ENCODE results near the gene FNDC3A.
A peak's percentile ranks its signal among the peaks of the same experiment; 100 is the strongest.

FNDC3A gene

GRCh38 chr13:49213997-49214916 is 238.5 kb downstream of the FNDC3A start:
- Histone ChIP-seq H2AFZ (ENCODE audit: low read length) (peak overlapping the region; percentile 88), H2BK12ac (ENCODE audit: low read length) (no peak overlapping the region), H3K18ac (ENCODE audit: low read length) (no peak overlapping the region), H3K23ac (ENCODE audit: low read depth, low read length, poor library complexity) (no peak overlapping the region), H4K8ac (ENCODE audit: low read depth, low read length) (no peak overlapping the region), H3K27me3 (ENCODE audit: control insufficient read depth in 3 of 3, insufficient read depth in 3 of 3, low read depth in 1 of 3, low read length in 3 of 3) (peaks cover 5 to 30% (median 25%) of the 10 kb centered on the region in 3 experiments), H2BK120ac (ENCODE audit: low read depth, low read length) (no peak overlapping the region), H3K27ac (replicated peaks; ENCODE audit: low read length) (no peak overlapping the region), H3K4me2 (ENCODE audit: insufficient read depth, low read length, poor library complexity, severe bottlenecking) (no peak overlapping the region), H3K4me1 (ENCODE audit: control insufficient read depth in 2 of 2, insufficient read depth in 1 of 2, low read depth in 1 of 2, low read length in 2 of 2) (peaks cover 3 to 10% of the 10 kb centered on the region in 2 donors), H3K4me3 (ENCODE audit: low read length in 2 of 2) (no peak overlapping the region), H3K36me3 (replicated peaks in 1 of 2; ENCODE audit: control insufficient read depth in 2 of 2, insufficient read depth in 2 of 2, low read length in 2 of 2) (peaks cover 0 to 15% of the 10 kb centered on the region in 2 donors), H4K91ac (ENCODE audit: low read depth, low read length, poor library complexity) (no peak overlapping the region), H2AK5ac (ENCODE audit: low read depth, low read length) (no peak overlapping the region), H2BK5ac (ENCODE audit: low read length) (no peak overlapping the region), H3K14ac (ENCODE audit: low read length) (no peak overlapping the region), H3K9ac (ENCODE audit: low read depth, low read length, poor library complexity) (no peak overlapping the region), H3K4ac (ENCODE audit: low read length) (no peak overlapping the region), H3K9me3 (replicated peaks in 1 of 2; ENCODE audit: control insufficient read depth in 2 of 2, insufficient read depth in 1 of 2, low read depth in 1 of 2, low read length in 2 of 2) (peaks cover 0 to 5% of the 10 kb centered on the region in 2 donors), H3K79me1 (ENCODE audit: low read depth, low read length) (no peaks in the 10 kb centered on the region), H2BK15ac (ENCODE audit: low read length) (no peak overlapping the region)
- WGBS, 2 donors (ENCODE audit: extremely low coverage in 2 of 2, insufficient read length in 2 of 2, insufficient replicate concordance in 1 of 2) = no CpG with 5 or more reads among the region's 6 CpGs
- no peak for DNase-seq (ENCODE audit: low spot score)

GRCh38 chr13:49214917-49215376 is 239.2 kb downstream of the FNDC3A start:
- Histone ChIP-seq H2BK12ac (ENCODE audit: low read length) (no peak overlapping the region), H3K27ac (replicated peaks; ENCODE audit: low read length) (no peak overlapping the region), H3K27me3 (ENCODE audit: control insufficient read depth in 3 of 3, insufficient read depth in 3 of 3, low read depth in 1 of 3, low read length in 3 of 3) (peaks cover 9 to 37% (median 32%) of the 10 kb centered on the region in 3 experiments), H2AFZ (ENCODE audit: low read length) (peak overlapping the region; percentile 88), H2BK5ac (ENCODE audit: low read length) (no peak overlapping the region), H2AK5ac (ENCODE audit: low read depth, low read length) (no peak overlapping the region), H3K18ac (ENCODE audit: low read length) (no peak overlapping the region), H3K79me1 (ENCODE audit: low read depth, low read length) (no peaks in the 10 kb centered on the region), H3K9ac (ENCODE audit: low read depth, low read length, poor library complexity) (no peak overlapping the region), H4K8ac (ENCODE audit: low read depth, low read length) (no peak overlapping the region), H4K91ac (ENCODE audit: low read depth, low read length, poor library complexity) (no peak overlapping the region), H3K4me2 (ENCODE audit: insufficient read depth, low read length, poor library complexity, severe bottlenecking) (no peak overlapping the region), H2BK15ac (ENCODE audit: low read length) (no peak overlapping the region), H3K23ac (ENCODE audit: low read depth, low read length, poor library complexity) (no peak overlapping the region), H2BK120ac (ENCODE audit: low read depth, low read length) (no peak overlapping the region), H3K36me3 (replicated peaks in 1 of 2; ENCODE audit: control insufficient read depth in 2 of 2, insufficient read depth in 2 of 2, low read length in 2 of 2) (peaks cover 0 to 8% of the 10 kb centered on the region in 2 donors), H3K4me3 (ENCODE audit: low read length in 2 of 2) (no peak overlapping the region), H3K4me1 (ENCODE audit: control insufficient read depth in 2 of 2, insufficient read depth in 1 of 2, low read depth in 1 of 2, low read length in 2 of 2) (peaks cover 3 to 10% of the 10 kb centered on the region in 2 donors), H3K9me3 (replicated peaks in 1 of 2; ENCODE audit: control insufficient read depth in 2 of 2, insufficient read depth in 1 of 2, low read depth in 1 of 2, low read length in 2 of 2) (peaks cover 0 to 7% of the 10 kb centered on the region in 2 donors), H3K4ac (ENCODE audit: low read length) (no peak overlapping the region), H3K14ac (ENCODE audit: low read length) (no peak overlapping the region)
- DNase-seq (ENCODE audit: low spot score) = no peak
- WGBS, 2 donors (ENCODE audit: extremely low coverage in 2 of 2, insufficient read length in 2 of 2, insufficient replicate concordance in 1 of 2) = no CpG with 5 or more reads among the region's 6 CpGs

GRCh38 chr13:49216334-49216733 is 240.6 kb downstream of the FNDC3A start:
- Histone ChIP-seq H2BK5ac (ENCODE audit: low read length) (no peak overlapping the region), H3K27ac (replicated peaks; ENCODE audit: low read length) (no peak overlapping the region), H3K4me2 (ENCODE audit: insufficient read depth, low read length, poor library complexity, severe bottlenecking) (no peak overlapping the region), H3K79me1 (ENCODE audit: low read depth, low read length) (no peaks in the 10 kb centered on the region), H3K4me1 (ENCODE audit: control insufficient read depth in 2 of 2, insufficient read depth in 1 of 2, low read depth in 1 of 2, low read length in 2 of 2) (peaks cover 6 to 10% of the 10 kb centered on the region in 2 donors), H2AFZ (ENCODE audit: low read length) (no peak overlapping the region), H3K18ac (ENCODE audit: low read length) (no peak overlapping the region), H3K9ac (ENCODE audit: low read depth, low read length, poor library complexity) (no peak overlapping the region), H3K4ac (ENCODE audit: low read length) (no peak overlapping the region), H3K23ac (ENCODE audit: low read depth, low read length, poor library complexity) (no peak overlapping the region), H3K14ac (ENCODE audit: low read length) (no peak overlapping the region), H4K91ac (ENCODE audit: low read depth, low read length, poor library complexity) (no peak overlapping the region), H3K9me3 (replicated peaks in 1 of 2; ENCODE audit: control insufficient read depth in 2 of 2, insufficient read depth in 1 of 2, low read depth in 1 of 2, low read length in 2 of 2) (peaks cover 2 to 10% of the 10 kb centered on the region in 2 donors), H2AK5ac (ENCODE audit: low read depth, low read length) (no peak overlapping the region), H3K27me3 (ENCODE audit: control insufficient read depth in 3 of 3, insufficient read depth in 3 of 3, low read depth in 1 of 3, low read length in 3 of 3) (peaks cover 20 to 51% (median 46%) of the 10 kb centered on the region in 3 experiments), H2BK12ac (ENCODE audit: low read length) (no peak overlapping the region), H2BK120ac (ENCODE audit: low read depth, low read length) (no peak overlapping the region), H3K4me3 (ENCODE audit: low read length in 2 of 2) (no peak overlapping the region), H3K36me3 (replicated peaks in 1 of 2; ENCODE audit: control insufficient read depth in 2 of 2, insufficient read depth in 2 of 2, low read length in 2 of 2) (no peaks in the 10 kb centered on the region), H2BK15ac (ENCODE audit: low read length) (no peak overlapping the region), H4K8ac (ENCODE audit: low read depth, low read length) (no peak overlapping the region)
- WGBS, 2 donors (ENCODE audit: extremely low coverage in 2 of 2, insufficient read length in 2 of 2, insufficient replicate concordance in 1 of 2) = no CpG with 5 or more reads among the region's 6 CpGs
- no peak for DNase-seq (ENCODE audit: low spot score)

- Histone ChIP-seq H3K4me2 (ENCODE audit: insufficient read depth, low read length, poor library complexity, severe bottlenecking) (peak overlapping the region; percentile 42), H3K27ac (replicated peaks; ENCODE audit: low read length) (no peak overlapping the region), H3K23ac (ENCODE audit: low read depth, low read length, poor library complexity) (no peak overlapping the region), H3K4ac (ENCODE audit: low read length) (no peak overlapping the region), H2BK15ac (ENCODE audit: low read length) (no peak overlapping the region), H3K79me1 (ENCODE audit: low read depth, low read length) (no peaks in the 10 kb centered on the region), H2AK5ac (ENCODE audit: low read depth, low read length) (no peak overlapping the region), H4K8ac (ENCODE audit: low read depth, low read length) (no peak overlapping the region), H2BK5ac (ENCODE audit: low read length) (no peak overlapping the region), H4K91ac (ENCODE audit: low read depth, low read length, poor library complexity) (no peak overlapping the region), H2AFZ (ENCODE audit: low read length) (peak overlapping the region; percentile 46), H3K36me3 (replicated peaks in 1 of 2; ENCODE audit: control insufficient read depth in 2 of 2, insufficient read depth in 2 of 2, low read length in 2 of 2) (no peaks in the 10 kb centered on the region), H2BK12ac (ENCODE audit: low read length) (no peak overlapping the region), H3K27me3 (ENCODE audit: control insufficient read depth in 3 of 3, insufficient read depth in 3 of 3, low read depth in 1 of 3, low read length in 3 of 3) (peaks cover 28 to 68% (median 61%) of the 10 kb centered on the region in 3 experiments), H2BK120ac (ENCODE audit: low read depth, low read length) (no peak overlapping the region), H3K9me3 (replicated peaks in 1 of 2; ENCODE audit: control insufficient read depth in 2 of 2, insufficient read depth in 1 of 2, low read depth in 1 of 2, low read length in 2 of 2) (peaks cover 2 to 19% of the 10 kb centered on the region in 2 donors), H3K4me3 (ENCODE audit: low read length in 2 of 2) (peak overlapping the region in 1 of 2 donors; percentile 52), H3K18ac (ENCODE audit: low read length) (no peak overlapping the region), H3K9ac (ENCODE audit: low read depth, low read length, poor library complexity) (no peak overlapping the region), H3K14ac (ENCODE audit: low read length) (no peak overlapping the region), H3K4me1 (ENCODE audit: control insufficient read depth in 2 of 2, insufficient read depth in 1 of 2, low read depth in 1 of 2, low read length in 2 of 2) (peaks cover 6 to 10% of the 10 kb centered on the region in 2 donors)
- WGBS, 2 donors (ENCODE audit: extremely low coverage in 2 of 2, insufficient read length in 2 of 2, insufficient replicate concordance in 1 of 2) = no CpG with 5 or more reads among the region's 17 CpGs
- no peak for DNase-seq (ENCODE audit: low spot score)
Measured at GRCh38 chr13:49217962-49218492, 242.3 kb downstream of the FNDC3A start.
